Stomach (tissue), 9 donors: Measurements from ENCODE around the gene MAML1. TPM values are rescaled to one million over a fixed set of nuclear protein-coding genes. Genes with fewer than 3 reads are reported as not detected.
A peak's percentile ranks its signal among the peaks of the same experiment; 100 is the strongest.

Experiments used
- DNase-seq, 2 donors: peaks; one replicate each; pipeline versions ENCODE4 v3.0.0 to v3.0.0-alpha.2; 2013 to 2019
- H3K27ac ChIP-seq, 5 donors: fragments of 200-600 bp in 4 of 5; sonication (generic) in 4 of 5; one replicate each; pipeline ENCODE4 v1.5.1; 2013 to 2019; ENCODE audit warnings: mild to moderate bottlenecking in 1 of 5, moderate library complexity in 1 of 5
- H3K27me3 ChIP-seq, 3 donors: fragments of 200-600 bp; sonication (generic); one replicate each; pipeline ENCODE4 v1.5.1; 2017 to 2019; ENCODE audit warnings: mixed run types in 1 of 3
- H3K36me3 ChIP-seq, 4 donors: fragments of 200-600 bp; sonication (generic); 1 replicate in 3 of 4; 2 replicates in 1 of 4; pipeline ENCODE4 v1.5.1; 2016 to 2019
- H3K4me1 ChIP-seq, 4 donors: fragments of 200-600 bp; sonication (generic); one replicate each; pipeline ENCODE4 v1.5.1; 2016 to 2019
- H3K4me3 ChIP-seq, 4 donors: fragments of 200-600 bp; sonication (generic) in 3 of 4; one replicate each; pipeline ENCODE4 v1.5.1; 2016 to 2019; ENCODE audit warnings: mild to moderate bottlenecking in 1 of 4
- H3K9me3 ChIP-seq, 4 donors: fragments of 200-600 bp; sonication (generic); one replicate each; pipeline ENCODE4 v1.5.1; 2016 to 2019
- EP300 ChIP-seq: sonication (generic); formaldehyde crosslinking; IDR thresholded peaks from one replicate; pipeline ENCODE4 v1.6.1; 2017; ENCODE audit warnings: antibody characterized with exemption
- POLR2A ChIP-seq, 4 donors: fragments of 450-650 bp; IDR thresholded peaks; one replicate each; pipeline ENCODE4 v1.6.1; 2016; ENCODE audit warnings: antibody characterized with exemption in 4 of 4, control low read depth in 2 of 4, mild to moderate bottlenecking in 1 of 4, moderate library complexity in 1 of 4
- POLR2AphosphoS5 ChIP-seq, 3 donors: sonication (generic); formaldehyde crosslinking; IDR thresholded peaks; one replicate each; pipeline ENCODE4 v1.6.1; 2016; ENCODE audit warnings: antibody characterized with exemption in 3 of 3
- WGBS, 5 donors: extraction: QIAGEN DNeasy Blood & Tissue Kit in 3 of 5; methylation state at CpG; one replicate each; pipeline versions ENCODE4 v1.1.5 to v1.1.7; 2013 to 2018; 5-methylcytosine and 5-hydroxymethylcytosine counted together
- intact Hi-C: fragments of 100-400 bp; cut with DNase I; formaldehyde crosslinking; loops from one replicate; pipeline ENCODE4 v1.15.1; 2023; ENCODE audit warnings: low total_unique reads
- polyA plus RNA-seq, 3 donors: library from polyadenylated mRNA; stranded (reverse); fragments of 200-250 nt; gene quantifications; one replicate each; pipeline ENCODE4 v1.2.3, GENCODE V29; 2013
- total RNA-seq, 5 donors: library from RNA; depleted of rRNA; stranded (reverse); fragments of >200 nt; gene quantifications; one replicate each; pipeline versions ENCODE4 v1.1.0 to v1.2.3, GENCODE V29; 2014 to 2016
- TF ChIP-seq, protein P1 (sequence below), 7 experiments: fragments of 450-650 bp in 4 of 7; fragments of 200-600 bp in 3 of 7; sonication (generic) in 3 of 7; IDR thresholded peaks; one replicate each; pipeline ENCODE4 v1.5.1; 2016 to 2019; ENCODE audit warnings: antibody characterized with exemption in 7 of 7, control low read depth in 2 of 7, mild to moderate bottlenecking in 1 of 7
- donor health status: healthy with polysubstance abuse.
- donor health status: Bipolar disorder and iron deficiency.
- donor health status: healthy.

The MAML1 gene
- total and polyA plus RNA-seq, 8 donors, result 5.8 to 26.8 (median 12.2) TPM

DNA sequence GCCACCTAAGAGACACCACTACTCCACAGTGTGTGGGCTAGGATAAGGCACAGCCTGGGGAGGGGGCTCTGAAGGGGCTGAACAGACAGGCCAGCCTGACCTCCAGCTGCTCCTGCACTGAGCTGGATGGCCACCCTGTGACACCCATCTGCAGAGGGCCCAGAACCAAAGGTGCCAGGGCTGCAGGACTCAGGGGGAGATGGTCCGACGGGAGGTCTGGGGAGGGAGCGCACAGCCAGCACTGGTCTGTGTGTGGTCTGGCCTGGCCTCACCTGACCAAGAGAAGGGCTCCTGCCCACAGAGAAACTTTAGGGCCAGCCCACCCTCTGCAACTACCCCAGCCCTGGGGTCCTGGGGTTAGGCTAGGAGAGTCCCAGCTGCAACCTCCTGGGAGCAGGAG lies 62.0 kb downstream of the MAML1 start:
- Histone ChIP-seq H3K4me3 (peak overlapping the region; percentile 3 to 75 (median 66)), H3K9me3 (no peaks in the 10 kb centered on the region), H3K27ac (peak overlapping the region in 4 of 5 donors; percentile 70 to 91 (median 88)), H3K36me3 (peaks cover 25 to 30% (median 28%) of the 10 kb centered on the region in 4 donors), H3K27me3 (no peaks in the 10 kb centered on the region), H3K4me1 (peaks cover 38 to 62% (median 55%) of the 10 kb centered on the region in 4 donors)
- intact Hi-C loops, result no loop called here
- 85 to 100% (median 90%) methylated on average over 2 to 3 of the region's 3 CpGs for WGBS, 5 donors
- TF ChIP-seq, protein P1, sequence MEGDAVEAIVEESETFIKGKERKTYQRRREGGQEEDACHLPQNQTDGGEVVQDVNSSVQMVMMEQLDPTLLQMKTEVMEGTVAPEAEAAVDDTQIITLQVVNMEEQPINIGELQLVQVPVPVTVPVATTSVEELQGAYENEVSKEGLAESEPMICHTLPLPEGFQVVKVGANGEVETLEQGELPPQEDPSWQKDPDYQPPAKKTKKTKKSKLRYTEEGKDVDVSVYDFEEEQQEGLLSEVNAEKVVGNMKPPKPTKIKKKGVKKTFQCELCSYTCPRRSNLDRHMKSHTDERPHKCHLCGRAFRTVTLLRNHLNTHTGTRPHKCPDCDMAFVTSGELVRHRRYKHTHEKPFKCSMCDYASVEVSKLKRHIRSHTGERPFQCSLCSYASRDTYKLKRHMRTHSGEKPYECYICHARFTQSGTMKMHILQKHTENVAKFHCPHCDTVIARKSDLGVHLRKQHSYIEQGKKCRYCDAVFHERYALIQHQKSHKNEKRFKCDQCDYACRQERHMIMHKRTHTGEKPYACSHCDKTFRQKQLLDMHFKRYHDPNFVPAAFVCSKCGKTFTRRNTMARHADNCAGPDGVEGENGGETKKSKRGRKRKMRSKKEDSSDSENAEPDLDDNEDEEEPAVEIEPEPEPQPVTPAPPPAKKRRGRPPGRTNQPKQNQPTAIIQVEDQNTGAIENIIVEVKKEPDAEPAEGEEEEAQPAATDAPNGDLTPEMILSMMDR (IDR thresholded peaks at IDR 0.05), result no peak
- TF ChIP-seq EP300 (no peak), POLR2AphosphoS5 (IDR thresholded peaks at IDR 0.05) (no peak), POLR2A (IDR thresholded peaks at IDR 0.05) (no peak)
- DNase-seq, result no peak

DNA sequence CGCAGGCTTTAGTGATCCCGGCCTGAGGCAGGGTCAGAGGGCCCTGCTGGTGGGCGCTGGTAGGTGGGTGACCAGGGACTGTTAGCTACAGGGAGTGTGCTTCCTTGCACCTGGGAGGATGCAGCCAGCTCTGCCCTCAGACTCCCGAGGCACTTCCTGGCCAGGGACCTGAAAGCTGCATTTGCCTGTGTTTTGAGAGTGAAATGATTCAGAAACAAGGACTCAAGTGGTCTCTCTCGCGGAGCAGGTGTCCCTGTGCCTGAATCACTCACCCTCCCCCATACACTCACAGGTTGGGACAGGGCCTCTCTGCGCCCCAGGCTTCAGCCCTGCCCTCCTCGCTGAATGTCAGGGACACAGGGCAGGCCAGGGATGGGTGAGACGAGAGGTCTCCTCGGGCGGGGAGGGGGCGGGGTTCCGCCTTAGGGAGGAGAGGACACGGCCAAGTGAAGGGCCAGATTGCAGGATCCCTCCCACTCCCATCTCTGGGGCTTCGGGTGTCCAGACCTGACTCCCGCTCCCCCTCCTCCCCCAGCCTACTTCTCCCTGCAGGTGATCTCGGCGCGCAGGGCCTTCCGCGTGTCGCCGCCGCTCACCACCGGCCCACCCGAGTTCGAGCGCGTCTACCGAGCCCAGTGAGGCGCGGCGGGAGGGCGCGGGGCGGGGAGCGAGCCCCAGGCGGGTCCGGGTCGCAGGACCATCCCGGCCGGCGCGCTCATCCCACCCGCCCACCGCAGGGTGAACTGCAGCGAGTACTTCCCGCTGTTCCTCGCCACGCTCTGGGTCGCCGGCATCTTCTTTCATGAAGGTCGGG lies 62.6 kb downstream of the MAML1 start:
- peaks cover 38 to 62% (median 55%) of the 10 kb centered on the region in 4 donors for H3K4me1 ChIP-seq
- 4 to 34% (median 6%) methylated on average over 6 to 53 of the region's 53 CpGs for WGBS, 5 donors
- peak overlapping the region; percentile 64 to 75 (median 68) for H3K4me3 ChIP-seq
- intact Hi-C loops, result no loop called here
- peak overlapping the region; percentile 84 to 91 (median 89) for H3K27ac ChIP-seq
- H3K9me3 ChIP-seq, result no peaks in the 10 kb centered on the region
- TF ChIP-seq EP300, result no peak
- TF ChIP-seq POLR2AphosphoS5 (IDR thresholded peaks at IDR 0.05), result no peak
- TF ChIP-seq POLR2A (IDR thresholded peaks at IDR 0.05), result no peak
- TF ChIP-seq, protein P1 (IDR thresholded peaks at IDR 0.05), result no peak
- H3K36me3 ChIP-seq, result peaks cover 32 to 37% (median 34%) of the 10 kb centered on the region in 4 donors
- H3K27me3 ChIP-seq, result no peaks in the 10 kb centered on the region
- peak; percentile 31 to 65 for DNase-seq

DNA sequence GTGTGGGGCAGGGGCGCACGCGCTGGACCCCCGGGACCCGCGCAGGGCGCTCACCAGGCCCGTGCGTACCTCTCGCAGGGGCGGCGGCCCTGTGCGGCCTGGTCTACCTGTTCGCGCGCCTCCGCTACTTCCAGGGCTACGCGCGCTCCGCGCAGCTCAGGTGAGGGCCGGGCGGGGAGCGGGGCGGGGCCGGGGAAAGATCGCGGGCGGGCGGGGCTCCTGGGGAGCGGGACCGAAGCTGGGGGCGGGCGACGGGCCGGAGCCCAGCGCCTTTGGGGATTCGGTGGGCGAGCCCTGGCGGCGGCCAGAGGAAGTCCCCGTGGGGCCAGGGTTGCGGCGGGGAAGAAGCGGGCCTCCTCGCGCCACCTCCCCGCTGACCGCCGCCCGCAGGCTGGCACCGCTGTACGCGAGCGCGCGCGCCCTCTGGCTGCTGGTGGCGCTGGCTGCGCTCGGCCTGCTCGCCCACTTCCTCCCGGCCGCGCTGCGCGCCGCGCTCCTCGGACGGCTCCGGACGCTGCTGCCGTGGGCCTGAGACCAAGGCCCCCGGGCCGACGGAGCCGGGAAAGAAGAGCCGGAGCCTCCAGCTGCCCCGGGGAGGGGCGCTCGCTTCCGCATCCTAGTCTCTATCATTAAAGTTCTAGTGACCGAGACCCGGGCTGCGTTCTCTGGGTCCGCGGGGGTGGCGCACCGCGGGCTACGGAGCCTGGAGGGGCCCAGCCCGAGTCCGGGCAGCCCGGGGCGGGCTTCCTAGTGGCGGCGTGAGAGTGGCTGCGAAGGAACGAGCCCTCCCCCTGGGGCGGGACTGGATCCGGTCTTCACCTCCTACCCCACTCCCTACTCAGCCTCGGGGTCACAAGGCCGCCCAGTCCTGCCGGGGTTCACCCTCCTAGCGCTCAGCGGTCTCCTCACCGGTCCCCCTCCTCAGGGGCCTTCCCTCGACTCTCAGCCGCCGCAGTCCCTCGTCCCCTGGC lies 63.5 kb downstream of the MAML1 start:
- TF ChIP-seq POLR2A (IDR thresholded peaks at IDR 0.05) (no peak), EP300 (no peak), POLR2AphosphoS5 (IDR thresholded peaks at IDR 0.05) (peak in 1 of 3 donors; percentile 55)
- TF ChIP-seq, protein P1 (IDR thresholded peaks at IDR 0.05), result peak in 5 of 7 experiments; percentile 28 to 91 (median 69)
- Histone ChIP-seq H3K4me1 (peaks cover 38 to 65% (median 56%) of the 10 kb centered on the region in 4 donors), H3K4me3 (peak overlapping the region; percentile 64 to 75 (median 68)), H3K27ac (peak overlapping the region; percentile 84 to 91 (median 89)), H3K9me3 (no peaks in the 10 kb centered on the region), H3K36me3 (peaks cover 40 to 46% (median 43%) of the 10 kb centered on the region in 4 donors), H3K27me3 (no peaks in the 10 kb centered on the region)
- intact Hi-C loops, result no loop called here
- WGBS, 5 donors, result 0 to 3% (median 3%) methylated on average over 54 to 113 of the region's 113 CpGs
- peak; percentile 87 to 96 for DNase-seq
